ENCODE measurements around the gene GJB5.
"Not testable (repeated sequence)": the region's sequence is repeated elsewhere in the genome, so short reads cannot be mapped to it uniquely, and the experiment has no call there.

The GJB5 gene

GRCh38 chr1:34754964-34755637 lies at the start of gene GJB5:
TSS of gene GJB5 (plus strand) at chr1:34755047. CDS start at chr1:34757331, 2,284 bp downstream.
- DNase-seq: no peak

GRCh38 chr1:34705077-34705476 lies 49.8 kb upstream of the GJB5 start:
- no peak for DNase-seq

GRCh38 chr1:34708106-34708505 lies 46.7 kb upstream of the GJB5 start:
- no peak for DNase-seq

GRCh38 chr1:34709547-34709946 lies 45.3 kb upstream of the GJB5 start:
- no peak for DNase-seq

- DNase-seq: no peak
These were observed 44.0 kb upstream of the GJB5 start for GRCh38 chr1:34710812-34711211.

DNA sequence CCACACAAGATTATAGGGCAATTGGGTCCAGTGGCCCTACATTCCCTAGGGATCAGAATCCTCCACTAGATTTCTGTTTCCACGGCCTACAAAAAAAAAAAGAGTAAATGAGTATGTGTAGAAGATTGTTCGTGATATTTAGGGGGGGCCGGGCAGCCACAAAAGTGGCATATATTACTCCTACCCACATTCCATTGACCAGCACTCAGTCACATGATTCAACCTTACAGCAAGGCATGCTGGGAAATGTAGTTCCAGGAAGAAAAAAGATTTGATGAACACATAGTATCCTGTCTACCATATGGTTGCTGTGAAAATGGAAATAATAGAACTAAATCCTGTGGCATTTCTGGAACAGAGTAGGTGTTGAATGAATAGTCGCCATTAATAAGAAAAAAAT lies 43.4 kb upstream of the GJB5 start:
- no peak for DNase-seq

GRCh38 chr1:34712007-34712688 lies 42.7 kb upstream of the GJB5 start:
- no peak for DNase-seq

GRCh38 chr1:34713443-34713842 lies 41.4 kb upstream of the GJB5 start:
- DNase-seq: no peak

DNA sequence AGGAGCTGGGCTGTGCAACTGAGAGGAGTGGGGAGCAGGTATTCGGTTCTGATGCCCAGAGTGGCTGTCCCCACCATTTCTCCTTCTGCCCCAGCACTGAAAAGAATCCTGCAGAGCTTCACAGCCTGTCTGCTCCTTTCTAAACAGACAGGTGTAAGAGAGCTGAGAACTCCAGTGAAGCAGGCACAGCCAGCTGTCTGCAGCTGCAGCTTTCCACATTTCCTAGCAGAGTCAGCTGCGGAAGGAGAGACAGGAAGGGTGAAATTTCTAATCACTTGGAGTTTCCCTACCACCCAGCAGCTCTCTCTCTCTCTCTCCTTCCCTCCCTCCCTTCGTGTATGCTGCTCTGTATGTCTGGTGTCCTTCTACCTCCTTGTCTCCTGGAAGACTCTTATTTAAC lies 40.5 kb upstream of the GJB5 start:
- DNase-seq: no peak

- DNase-seq: no peak
These were observed 39.7 kb upstream of the GJB5 start for GRCh38 chr1:34715139-34715538.

- no peak for DNase-seq
These were observed 33.6 kb upstream of the GJB5 start for GRCh38 chr1:34721241-34721640.

- no peak for DNase-seq
These were observed 33.0 kb upstream of the GJB5 start for GRCh38 chr1:34721646-34722355.

GRCh38 chr1:34726861-34727260 lies 28.0 kb upstream of the GJB5 start:
- no peak for DNase-seq

GRCh38 chr1:34730485-34730884 lies 24.4 kb upstream of the GJB5 start:
- DNase-seq: no peak

GRCh38 chr1:34732831-34733230 lies 22.0 kb upstream of the GJB5 start:
- not testable (repeated sequence) for DNase-seq

- no peak for DNase-seq
These were observed 18.2 kb upstream of the GJB5 start for GRCh38 chr1:34736692-34737091.

GRCh38 chr1:34737236-34737635 lies 17.6 kb upstream of the GJB5 start:
- DNase-seq: not testable (repeated sequence)

DNA sequence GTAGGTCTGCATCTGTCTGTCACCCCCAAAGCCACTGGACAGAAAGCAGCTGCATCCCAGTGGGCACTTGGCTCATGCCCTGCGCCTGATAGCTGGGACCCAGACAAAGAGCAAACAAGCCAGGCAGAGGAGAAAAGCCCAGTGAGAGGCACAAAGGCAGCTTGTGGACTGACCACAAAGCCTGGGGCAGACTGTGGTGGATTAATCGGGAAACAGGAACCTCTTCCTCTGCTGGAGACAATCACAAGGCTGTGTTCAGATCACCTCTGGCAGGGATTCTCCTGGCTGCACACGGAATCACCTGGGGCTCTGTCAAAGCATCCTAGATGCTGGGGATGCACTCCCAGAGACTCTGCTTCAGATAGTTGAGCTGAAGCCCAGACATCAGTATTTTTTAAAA lies 15.2 kb upstream of the GJB5 start:
- DNase-seq: no peak

- no peak for DNase-seq
These were observed 14.5 kb upstream of the GJB5 start for GRCh38 chr1:34740161-34740868.

GRCh38 chr1:34742667-34743270 lies 12.1 kb upstream of the GJB5 start:
- peak; percentile 81 for DNase-seq

DNA sequence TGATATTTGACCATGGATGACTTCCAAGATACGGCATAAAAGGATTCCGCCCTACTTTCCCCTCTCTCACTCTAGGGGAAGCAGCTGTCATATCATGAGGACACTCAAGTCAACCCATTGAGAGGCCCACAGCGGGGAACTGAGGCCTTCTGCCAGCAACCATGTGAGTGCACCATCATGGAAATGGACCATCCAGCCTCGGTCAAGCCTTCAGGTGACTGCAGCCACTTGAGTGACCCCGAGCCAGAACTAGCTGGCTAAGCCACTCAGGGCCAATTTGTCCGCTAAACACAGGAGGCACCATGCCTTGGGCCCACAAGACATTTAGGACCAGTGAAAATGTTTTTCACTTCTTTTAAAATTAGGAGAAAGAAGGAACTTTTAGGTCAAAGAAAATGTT lies 11.1 kb upstream of the GJB5 start:
- DNase-seq: no peak

DNA sequence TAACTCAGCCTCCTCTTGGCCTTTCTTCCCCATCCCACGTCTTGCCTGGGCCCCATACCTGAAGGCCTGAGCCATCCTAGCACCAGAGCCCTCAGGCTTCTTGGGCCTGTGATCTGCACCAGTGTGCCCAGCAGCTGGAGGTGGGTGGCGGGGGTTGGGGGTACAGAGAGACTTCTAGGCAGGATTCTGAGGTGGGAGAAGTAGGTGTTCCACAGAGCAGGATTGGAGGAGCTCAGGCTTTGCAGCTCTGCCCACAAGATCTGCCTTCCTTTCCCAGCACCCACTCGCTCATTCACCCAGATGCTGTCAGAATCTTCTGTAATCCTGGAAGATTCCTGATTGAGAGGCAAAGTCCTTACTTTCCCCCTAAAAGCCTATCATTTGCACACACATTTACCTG lies 10.0 kb upstream of the GJB5 start:
- no peak for DNase-seq

DNA sequence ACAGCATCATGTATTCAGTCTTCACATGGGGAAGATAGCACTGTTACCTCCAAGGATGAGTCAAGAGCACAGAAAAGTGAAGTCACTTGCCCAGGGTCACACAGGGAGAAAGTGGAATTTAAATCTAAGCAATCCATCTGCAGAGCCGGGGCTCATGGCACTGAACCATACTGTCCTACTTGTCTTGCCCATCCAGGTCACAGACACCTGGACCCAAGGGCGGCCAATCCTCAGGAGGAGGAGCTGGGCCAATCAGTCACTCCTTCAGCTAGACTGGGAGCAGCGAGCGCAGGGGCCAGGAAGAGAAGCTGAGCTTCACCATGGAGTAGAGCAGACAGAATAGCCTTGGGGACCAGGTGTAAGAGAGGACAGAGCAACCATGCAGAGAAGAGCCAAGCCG lies 9.2 kb upstream of the GJB5 start:
- DNase-seq: no peak

Data from stimulated activated CD4-positive, alpha-beta T cell treated with anti-CD3 and anti-CD28 coated beads, Interleukin-12 subunit alpha, Interleukin-12 subunit beta, amount 100 ng/mL, for 4 hours (primary cell).